ENCODE measurements around the gene SNX6. TPM values are rescaled to one million over a fixed set of nuclear protein-coding genes. Genes with fewer than 3 reads are reported as not detected.

The SNX6 gene
- total and polyA plus RNA-seq, 9 of the 15 experiments (the other 6 are each of a cell fraction or from before 2014, with no cell fraction given) = 34.6 to 111 (median 57.5) TPM

- TF ChIP-seq, protein P1, sequence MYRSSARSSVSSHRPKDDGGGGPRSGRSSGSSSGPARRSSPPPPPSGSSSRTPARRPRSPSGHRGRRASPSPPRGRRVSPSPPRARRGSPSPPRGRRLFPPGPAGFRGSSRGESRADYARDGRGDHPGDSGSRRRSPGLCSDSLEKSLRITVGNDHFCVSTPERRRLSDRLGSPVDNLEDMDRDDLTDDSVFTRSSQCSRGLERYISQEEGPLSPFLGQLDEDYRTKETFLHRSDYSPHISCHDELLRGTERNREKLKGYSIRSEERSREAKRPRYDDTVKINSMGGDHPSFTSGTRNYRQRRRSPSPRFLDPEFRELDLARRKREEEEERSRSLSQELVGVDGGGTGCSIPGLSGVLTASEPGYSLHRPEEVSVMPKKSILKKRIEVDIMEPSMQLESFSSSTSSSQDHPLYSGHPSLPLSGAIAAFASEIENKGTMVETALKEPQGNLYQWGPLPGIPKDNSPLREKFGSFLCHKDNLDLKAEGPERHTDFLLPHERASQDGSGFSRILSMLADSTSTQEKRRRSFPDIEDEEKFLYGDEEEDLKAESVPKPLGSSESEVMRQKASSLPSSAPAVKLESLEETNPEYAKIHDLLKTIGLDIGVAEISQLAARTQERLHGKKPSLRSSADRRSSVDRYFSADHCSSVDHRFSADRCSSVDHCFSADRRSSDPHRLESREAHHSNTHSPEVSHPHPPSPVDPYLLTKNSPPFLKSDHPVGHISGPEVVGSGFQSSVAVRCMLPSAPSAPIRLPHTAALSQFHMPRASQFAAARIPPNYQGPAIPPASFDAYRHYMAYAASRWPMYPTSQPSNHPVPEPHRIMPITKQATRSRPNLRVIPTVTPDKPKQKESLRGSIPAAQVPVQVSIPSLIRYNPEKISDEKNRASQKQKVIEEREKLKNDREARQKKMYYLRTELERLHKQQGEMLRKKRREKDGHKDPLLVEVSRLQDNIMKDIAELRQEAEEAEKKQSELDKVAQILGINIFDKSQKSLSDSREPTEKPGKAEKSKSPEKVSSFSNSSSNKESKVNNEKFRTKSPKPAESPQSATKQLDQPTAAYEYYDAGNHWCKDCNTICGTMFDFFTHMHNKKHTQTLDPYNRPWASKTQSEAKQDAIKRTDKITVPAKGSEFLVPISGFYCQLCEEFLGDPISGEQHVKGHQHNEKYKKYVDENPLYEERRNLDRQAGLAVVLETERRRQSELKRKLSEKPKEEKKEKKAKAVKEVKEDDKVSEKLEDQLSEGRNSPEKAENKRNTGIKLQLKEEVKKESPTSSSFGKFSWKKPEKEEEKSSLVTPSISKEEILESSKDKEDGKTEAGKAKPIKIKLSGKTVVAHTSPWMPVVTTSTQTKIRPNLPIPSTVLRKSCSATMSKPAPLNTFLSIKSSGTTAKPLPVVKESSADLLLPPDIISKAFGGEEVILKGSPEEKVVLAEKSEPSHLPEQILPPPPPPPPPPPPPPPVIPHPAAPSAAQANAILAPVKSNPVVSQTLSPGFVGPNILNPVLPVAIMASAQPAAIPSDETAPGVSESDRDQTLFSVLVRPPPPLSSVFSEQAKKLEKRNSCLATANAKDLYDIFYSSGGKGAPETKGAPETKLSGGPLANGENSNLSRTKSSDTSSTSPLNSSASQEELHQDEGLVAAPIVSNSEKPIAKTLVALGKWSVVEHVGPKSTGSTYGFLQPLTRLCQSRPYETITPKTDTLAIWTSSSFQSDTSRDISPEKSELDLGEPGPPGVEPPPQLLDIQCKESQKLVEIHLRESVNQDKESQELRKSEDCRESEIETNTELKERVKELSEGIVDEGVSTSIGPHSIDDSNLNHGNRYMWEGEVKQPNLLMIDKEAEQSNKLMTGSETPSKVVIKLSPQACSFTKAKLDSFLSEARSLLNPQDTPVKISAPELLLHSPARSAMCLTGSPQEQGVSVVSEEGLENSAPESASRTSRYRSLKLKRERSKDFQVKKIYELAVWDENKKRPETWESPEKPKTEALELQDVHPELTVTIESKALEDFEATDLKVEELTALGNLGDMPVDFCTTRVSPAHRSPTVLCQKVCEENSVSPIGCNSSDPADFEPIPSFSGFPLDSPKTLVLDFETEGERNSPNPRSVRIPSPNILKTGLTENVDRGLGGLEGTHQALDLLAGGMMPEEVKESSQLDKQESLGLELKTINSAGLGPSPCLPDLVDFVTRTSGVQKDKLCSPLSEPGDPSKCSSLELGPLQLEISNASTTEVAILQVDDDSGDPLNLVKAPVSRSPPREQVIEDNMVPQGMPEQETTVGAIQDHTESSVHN (IDR thresholded peaks at IDR 0.05; ENCODE audit: borderline replicate concordance in 1 of 2, low read depth in 1 of 2) = no peak
- no peak for TF ChIP-seq SMAD1 (IDR thresholded peaks at IDR 0.05; ENCODE audit: low read depth, low read length, partially characterized antibody)
- TF ChIP-seq, protein P2, sequence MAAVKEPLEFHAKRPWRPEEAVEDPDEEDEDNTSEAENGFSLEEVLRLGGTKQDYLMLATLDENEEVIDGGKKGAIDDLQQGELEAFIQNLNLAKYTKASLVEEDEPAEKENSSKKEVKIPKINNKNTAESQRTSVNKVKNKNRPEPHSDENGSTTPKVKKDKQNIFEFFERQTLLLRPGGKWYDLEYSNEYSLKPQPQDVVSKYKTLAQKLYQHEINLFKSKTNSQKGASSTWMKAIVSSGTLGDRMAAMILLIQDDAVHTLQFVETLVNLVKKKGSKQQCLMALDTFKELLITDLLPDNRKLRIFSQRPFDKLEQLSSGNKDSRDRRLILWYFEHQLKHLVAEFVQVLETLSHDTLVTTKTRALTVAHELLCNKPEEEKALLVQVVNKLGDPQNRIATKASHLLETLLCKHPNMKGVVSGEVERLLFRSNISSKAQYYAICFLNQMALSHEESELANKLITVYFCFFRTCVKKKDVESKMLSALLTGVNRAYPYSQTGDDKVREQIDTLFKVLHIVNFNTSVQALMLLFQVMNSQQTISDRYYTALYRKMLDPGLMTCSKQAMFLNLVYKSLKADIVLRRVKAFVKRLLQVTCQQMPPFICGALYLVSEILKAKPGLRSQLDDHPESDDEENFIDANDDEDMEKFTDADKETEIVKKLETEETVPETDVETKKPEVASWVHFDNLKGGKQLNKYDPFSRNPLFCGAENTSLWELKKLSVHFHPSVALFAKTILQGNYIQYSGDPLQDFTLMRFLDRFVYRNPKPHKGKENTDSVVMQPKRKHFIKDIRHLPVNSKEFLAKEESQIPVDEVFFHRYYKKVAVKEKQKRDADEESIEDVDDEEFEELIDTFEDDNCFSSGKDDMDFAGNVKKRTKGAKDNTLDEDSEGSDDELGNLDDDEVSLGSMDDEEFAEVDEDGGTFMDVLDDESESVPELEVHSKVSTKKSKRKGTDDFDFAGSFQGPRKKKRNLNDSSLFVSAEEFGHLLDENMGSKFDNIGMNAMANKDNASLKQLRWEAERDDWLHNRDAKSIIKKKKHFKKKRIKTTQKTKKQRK (IDR thresholded peaks at IDR 0.05; ENCODE audit: borderline replicate concordance, low read depth, low read length) = no peak
Measured at GRCh38 chr14:34592623-34593022, 37.3 kb downstream of the SNX6 start (continued).

Data from K562 (cell line).